HepG2 (cell line): ENCODE measurements around the gene CCDC142. TPM values are rescaled to one million over a fixed set of nuclear protein-coding genes. Genes with fewer than 3 reads are reported as not detected.

Experiments used
- CENPT ChIP-seq: sonication (generic); formaldehyde crosslinking; IDR thresholded peaks from 2 replicates; pipeline ENCODE4 v1.8.0; 2022; ENCODE audit warnings: low read depth, mild to moderate bottlenecking, moderate library complexity, missing genetic modification reagents
- FIP1L1 ChIP-seq: fragments of 200-400 bp; formaldehyde crosslinking; IDR thresholded peaks from 2 replicates; pipeline ENCODE4 v1.6.1; 2018; ENCODE audit warnings: low read depth, mild to moderate bottlenecking, low read length, moderate library complexity, borderline replicate concordance; ENCODE audit not compliant: insufficient read depth
- IRX3 ChIP-seq: sonication (generic); formaldehyde crosslinking; IDR thresholded peaks from 2 replicates; pipeline ENCODE4 v1.8.1; 2023; ENCODE audit warnings: mild to moderate bottlenecking, low read depth, missing genetic modification reagents, borderline replicate concordance
- MAFG ChIP-seq: sonication (generic); formaldehyde crosslinking; IDR thresholded peaks from 2 replicates; pipeline ENCODE4 v1.5.1; 2020; ENCODE audit warnings: mild to moderate bottlenecking, missing genetic modification reagents
- RXRA ChIP-seq: sonication (generic); formaldehyde crosslinking; IDR thresholded peaks from 2 replicates; pipeline ENCODE4 v1.5.1; 2020; ENCODE audit warnings: missing genetic modification reagents
- ZMYM2 ChIP-seq: sonication (generic); formaldehyde crosslinking; IDR thresholded peaks from 2 replicates; pipeline ENCODE4 v1.8.0; 2022; ENCODE audit warnings: mild to moderate bottlenecking, missing genetic modification reagents
- ZNF343 ChIP-seq: sonication (generic); formaldehyde crosslinking; IDR thresholded peaks from 2 replicates; pipeline ENCODE4 v1.4.0; 2020; ENCODE audit warnings: mild to moderate bottlenecking, missing genetic modification reagents
- ZNF775 ChIP-seq: sonication (generic); formaldehyde crosslinking; IDR thresholded peaks from 2 replicates; pipeline ENCODE4 v1.4.0; 2020; ENCODE audit warnings: missing genetic modification reagents, mild to moderate bottlenecking, moderate library complexity, borderline replicate concordance
- ZNF879 ChIP-seq: sonication (generic); formaldehyde crosslinking; IDR thresholded peaks from 2 replicates; pipeline ENCODE4 v1.8.1; 2023; ENCODE audit warnings: missing genetic modification reagents
- polyA plus RNA-seq, 8 experiments: library from polyadenylated mRNA; depleted of rRNA in 3 of 8; stranded (reverse) in 7 of 8; unstranded in 1 of 8; fragments of >200 nt; fragmentation: Illumina TruSeq in 4 of 8; extraction: Trizol in 4 of 8; gene quantifications; 2 replicates each; pipeline versions ENCODE4 v1.2.1 to v1.2.3, GENCODE V29; 2011 to 2016; ENCODE audit warnings: low read depth in 4 of 8, missing spikeins in 1 of 8, mixed read lengths in 1 of 8; ENCODE audit not compliant: insufficient read depth in 1 of 8
- total RNA-seq, 5 experiments: library from RNA; depleted of rRNA; stranded (reverse); fragments of >200 nt; fragmentation: Illumina TruSeq; extraction: Trizol; gene quantifications; 2 replicates each; pipeline ENCODE4 v1.2.3, GENCODE V29; 2016; ENCODE audit warnings: low read depth in 1 of 5
- TF ChIP-seq, protein P1 (sequence below), 2 experiments: fragments of 450-650 bp in 1 of 2; sonication (generic) in 1 of 2; formaldehyde crosslinking in 1 of 2; IDR thresholded peaks; 2 replicates each; pipeline versions ENCODE4 v1.6.1 to v1.8.0; 2016 to 2022; ENCODE audit warnings: antibody characterized with exemption in 1 of 2, mild to moderate bottlenecking in 1 of 2, missing genetic modification reagents in 1 of 2
- TF ChIP-seq, protein P2 (sequence below): sonication (generic); formaldehyde crosslinking; conservative IDR thresholded peaks from 2 replicates; pipeline ENCODE4 v1.8.0; 2022; ENCODE audit warnings: missing genetic modification reagents
- TF ChIP-seq, protein P3 (sequence below): IDR thresholded peaks from 2 replicates; pipeline ENCODE4 v1.6.1; 2016; ENCODE audit warnings: control low read depth

Gene CCDC142
- total and polyA plus RNA-seq, 2 of the 13 experiments (the other 11 are each of a cell fraction or from before 2014, with no cell fraction given): 14.7 to 30.4 TPM

DNA sequence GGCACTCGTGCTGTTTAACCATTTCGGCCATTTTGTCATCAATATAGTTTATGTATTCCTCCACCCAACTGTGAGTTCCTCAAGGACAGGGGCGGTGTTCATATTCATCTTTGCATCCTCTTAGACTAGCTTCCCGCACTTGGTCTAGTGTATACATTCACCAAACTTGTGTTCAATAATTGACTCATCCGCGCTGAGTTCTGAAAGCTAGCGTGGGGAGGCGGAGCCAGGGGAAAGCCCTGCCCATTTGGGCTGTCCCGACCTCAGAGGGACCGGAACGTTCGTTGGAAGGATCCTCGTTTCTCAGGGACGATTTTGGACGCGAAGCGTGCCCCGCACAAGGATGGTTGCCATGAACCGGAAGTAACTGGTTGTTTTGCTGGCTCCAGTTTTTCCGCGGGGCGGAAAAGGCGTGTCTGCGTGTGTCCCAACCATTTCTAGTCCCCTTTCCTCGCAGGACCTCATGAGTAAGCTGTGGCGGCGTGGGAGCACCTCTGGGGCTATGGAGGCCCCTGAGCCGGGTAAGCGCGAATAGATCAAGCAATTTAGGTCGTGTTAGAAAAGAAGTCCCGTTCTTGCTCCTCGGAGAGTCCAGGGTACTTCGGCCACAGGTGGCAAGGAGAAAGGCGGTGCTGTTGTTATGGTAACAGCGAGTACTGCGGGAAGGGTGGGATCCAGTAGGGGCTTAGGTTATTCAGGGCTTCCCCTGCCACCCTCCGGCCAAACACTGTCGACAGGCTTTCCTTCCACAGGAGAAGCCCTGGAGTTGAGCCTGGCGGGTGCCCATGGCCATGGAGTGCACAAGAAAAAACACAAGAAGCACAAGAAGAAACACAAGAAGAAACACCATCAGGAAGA, 27.9 kb downstream of the CCDC142 start, which contains the start of gene INO80B (continued):
- TF ChIP-seq ZNF879: no peak
- TF ChIP-seq ZNF343 (CRISPR knock-in tag): peak; percentile 75; the same call in 1 of the 2 replicates
- TF ChIP-seq, protein P1, sequence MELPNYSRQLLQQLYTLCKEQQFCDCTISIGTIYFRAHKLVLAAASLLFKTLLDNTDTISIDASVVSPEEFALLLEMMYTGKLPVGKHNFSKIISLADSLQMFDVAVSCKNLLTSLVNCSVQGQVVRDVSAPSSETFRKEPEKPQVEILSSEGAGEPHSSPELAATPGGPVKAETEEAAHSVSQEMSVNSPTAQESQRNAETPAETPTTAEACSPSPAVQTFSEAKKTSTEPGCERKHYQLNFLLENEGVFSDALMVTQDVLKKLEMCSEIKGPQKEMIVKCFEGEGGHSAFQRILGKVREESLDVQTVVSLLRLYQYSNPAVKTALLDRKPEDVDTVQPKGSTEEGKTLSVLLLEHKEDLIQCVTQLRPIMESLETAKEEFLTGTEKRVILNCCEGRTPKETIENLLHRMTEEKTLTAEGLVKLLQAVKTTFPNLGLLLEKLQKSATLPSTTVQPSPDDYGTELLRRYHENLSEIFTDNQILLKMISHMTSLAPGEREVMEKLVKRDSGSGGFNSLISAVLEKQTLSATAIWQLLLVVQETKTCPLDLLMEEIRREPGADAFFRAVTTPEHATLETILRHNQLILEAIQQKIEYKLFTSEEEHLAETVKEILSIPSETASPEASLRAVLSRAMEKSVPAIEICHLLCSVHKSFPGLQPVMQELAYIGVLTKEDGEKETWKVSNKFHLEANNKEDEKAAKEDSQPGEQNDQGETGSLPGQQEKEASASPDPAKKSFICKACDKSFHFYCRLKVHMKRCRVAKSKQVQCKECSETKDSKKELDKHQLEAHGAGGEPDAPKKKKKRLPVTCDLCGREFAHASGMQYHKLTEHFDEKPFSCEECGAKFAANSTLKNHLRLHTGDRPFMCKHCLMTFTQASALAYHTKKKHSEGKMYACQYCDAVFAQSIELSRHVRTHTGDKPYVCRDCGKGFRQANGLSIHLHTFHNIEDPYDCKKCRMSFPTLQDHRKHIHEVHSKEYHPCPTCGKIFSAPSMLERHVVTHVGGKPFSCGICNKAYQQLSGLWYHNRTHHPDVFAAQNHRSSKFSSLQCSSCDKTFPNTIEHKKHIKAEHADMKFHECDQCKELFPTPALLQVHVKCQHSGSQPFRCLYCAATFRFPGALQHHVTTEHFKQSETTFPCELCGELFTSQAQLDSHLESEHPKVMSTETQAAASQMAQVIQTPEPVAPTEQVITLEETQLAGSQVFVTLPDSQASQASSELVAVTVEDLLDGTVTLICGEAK (IDR thresholded peaks at IDR 0.05): peak; percentile 98
- TF ChIP-seq, protein P1 (CRISPR knock-in tag; IDR thresholded peaks at IDR 0.05): peak; percentile 90; the same call in 1 of the 2 replicates
- TF ChIP-seq MAFG (CRISPR knock-in tag): no peak
- TF ChIP-seq IRX3 (CRISPR knock-in tag): no peak
- TF ChIP-seq FIP1L1: no peak
- TF ChIP-seq ZNF775 (CRISPR knock-in tag): no peak; the same call in 1 of the 2 replicates
- peak; percentile 89 for TF ChIP-seq RXRA (CRISPR knock-in tag)
- TF ChIP-seq, protein P2, sequence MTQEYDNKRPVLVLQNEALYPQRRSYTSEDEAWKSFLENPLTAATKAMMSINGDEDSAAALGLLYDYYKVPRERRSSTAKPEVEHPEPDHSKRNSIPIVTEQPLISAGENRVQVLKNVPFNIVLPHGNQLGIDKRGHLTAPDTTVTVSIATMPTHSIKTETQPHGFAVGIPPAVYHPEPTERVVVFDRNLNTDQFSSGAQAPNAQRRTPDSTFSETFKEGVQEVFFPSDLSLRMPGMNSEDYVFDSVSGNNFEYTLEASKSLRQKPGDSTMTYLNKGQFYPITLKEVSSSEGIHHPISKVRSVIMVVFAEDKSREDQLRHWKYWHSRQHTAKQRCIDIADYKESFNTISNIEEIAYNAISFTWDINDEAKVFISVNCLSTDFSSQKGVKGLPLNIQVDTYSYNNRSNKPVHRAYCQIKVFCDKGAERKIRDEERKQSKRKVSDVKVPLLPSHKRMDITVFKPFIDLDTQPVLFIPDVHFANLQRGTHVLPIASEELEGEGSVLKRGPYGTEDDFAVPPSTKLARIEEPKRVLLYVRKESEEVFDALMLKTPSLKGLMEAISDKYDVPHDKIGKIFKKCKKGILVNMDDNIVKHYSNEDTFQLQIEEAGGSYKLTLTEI (CRISPR knock-in tag): no peak
- TF ChIP-seq, protein P3, sequence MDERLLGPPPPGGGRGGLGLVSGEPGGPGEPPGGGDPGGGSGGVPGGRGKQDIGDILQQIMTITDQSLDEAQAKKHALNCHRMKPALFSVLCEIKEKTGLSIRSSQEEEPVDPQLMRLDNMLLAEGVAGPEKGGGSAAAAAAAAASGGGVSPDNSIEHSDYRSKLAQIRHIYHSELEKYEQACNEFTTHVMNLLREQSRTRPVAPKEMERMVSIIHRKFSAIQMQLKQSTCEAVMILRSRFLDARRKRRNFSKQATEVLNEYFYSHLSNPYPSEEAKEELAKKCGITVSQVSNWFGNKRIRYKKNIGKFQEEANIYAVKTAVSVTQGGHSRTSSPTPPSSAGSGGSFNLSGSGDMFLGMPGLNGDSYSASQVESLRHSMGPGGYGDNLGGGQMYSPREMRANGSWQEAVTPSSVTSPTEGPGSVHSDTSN (CRISPR knock-in tag): 0 out of 2 replicates have a peak, but pooled peaks have one; percentile 37
- TF ChIP-seq ZMYM2 (CRISPR knock-in tag): peak; percentile 80
- TF ChIP-seq CENPT: no peak
